Neuron (in vitro differentiated cells): Measurements from ENCODE around the gene DDX20.
"Not testable (repeated sequence)": the region's sequence is repeated elsewhere in the genome, so short reads cannot be mapped to it uniquely, and the experiment has no call there.

Source experiments
- H2AFZ ChIP-seq: one replicate; pipeline ENCODE4 v1.6.1; 2013; ENCODE audit warnings: low read depth, mild to moderate bottlenecking, inconsistent platforms, low read length, moderate library complexity
- H3K27me3 ChIP-seq: one replicate; pipeline ENCODE4 v1.6.1; 2013; ENCODE audit warnings: low read length; ENCODE audit not compliant: insufficient read depth
- H3K36me3 ChIP-seq: one replicate; pipeline ENCODE4 v1.6.1; 2013; ENCODE audit warnings: low read length; ENCODE audit not compliant: insufficient read depth
- H3K4me1 ChIP-seq: one replicate; pipeline ENCODE4 v1.6.1; 2013; ENCODE audit warnings: low read length; ENCODE audit not compliant: insufficient read depth
- H3K4me3 ChIP-seq: 2 replicates; pipeline ENCODE4 v1.5.1; 2013; ENCODE audit warnings: mild to moderate bottlenecking, low read length, moderate library complexity
- H3K9me3 ChIP-seq: one replicate; pipeline ENCODE4 v1.6.1; 2013; ENCODE audit warnings: low read length

The DDX20 gene

DNA sequence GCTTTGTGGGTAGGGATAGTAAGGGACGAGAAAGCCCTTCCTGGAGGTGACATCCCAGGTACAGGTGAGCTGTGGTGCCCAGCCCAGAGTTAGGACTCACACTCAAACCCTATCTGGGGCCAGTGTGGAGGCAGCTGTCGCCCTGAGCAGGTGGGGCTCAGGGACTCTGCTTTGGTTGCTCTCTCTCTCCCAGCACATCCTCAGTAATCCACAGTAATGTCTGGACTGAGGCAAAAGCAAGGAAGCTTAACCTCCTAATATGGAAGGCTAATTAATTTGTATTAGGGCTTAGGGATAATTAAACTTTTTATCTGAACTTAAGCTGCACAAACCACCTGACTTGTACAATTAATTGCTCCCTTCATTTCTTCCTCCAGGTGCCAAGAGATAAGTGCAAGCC, 38.2 kb downstream of the DDX20 start:
- H2AFZ ChIP-seq: no peak overlapping the region
- no peaks in the 10 kb centered on the region for H3K4me1 ChIP-seq
- no peaks in the 10 kb centered on the region for H3K36me3 ChIP-seq
- H3K4me3 ChIP-seq: no peak overlapping the region
- peaks cover 7% of the 10 kb centered on the region for H3K27me3 ChIP-seq
- no peaks in the 10 kb centered on the region for H3K9me3 ChIP-seq

DNA sequence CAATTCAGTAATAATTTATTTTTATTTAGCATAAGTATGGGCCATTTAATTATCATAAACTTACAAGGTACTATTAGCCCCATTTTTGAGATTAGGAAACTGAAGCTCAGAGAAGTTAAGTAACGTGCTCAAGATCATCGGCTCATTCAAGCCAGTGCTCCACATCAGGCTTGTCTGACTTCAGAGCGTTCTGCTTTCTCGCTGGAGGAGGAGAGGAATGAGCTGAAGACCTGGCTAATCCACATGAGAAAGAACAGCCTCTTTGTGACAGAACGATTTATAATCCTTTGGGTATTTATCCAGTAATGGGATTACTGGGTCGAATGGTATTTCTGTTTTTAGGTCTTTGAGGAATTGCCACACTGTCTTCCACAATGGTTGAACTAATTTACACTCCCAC, 39.7 kb downstream of the DDX20 start:
- Histone ChIP-seq H3K36me3 (no peaks in the 10 kb centered on the region), H3K27me3 (peaks cover 4% of the 10 kb centered on the region), H3K4me1 (no peaks in the 10 kb centered on the region), H3K4me3 (no peak overlapping the region), H3K9me3 (peaks cover 3% of the 10 kb centered on the region), H2AFZ (no peak overlapping the region)

DNA sequence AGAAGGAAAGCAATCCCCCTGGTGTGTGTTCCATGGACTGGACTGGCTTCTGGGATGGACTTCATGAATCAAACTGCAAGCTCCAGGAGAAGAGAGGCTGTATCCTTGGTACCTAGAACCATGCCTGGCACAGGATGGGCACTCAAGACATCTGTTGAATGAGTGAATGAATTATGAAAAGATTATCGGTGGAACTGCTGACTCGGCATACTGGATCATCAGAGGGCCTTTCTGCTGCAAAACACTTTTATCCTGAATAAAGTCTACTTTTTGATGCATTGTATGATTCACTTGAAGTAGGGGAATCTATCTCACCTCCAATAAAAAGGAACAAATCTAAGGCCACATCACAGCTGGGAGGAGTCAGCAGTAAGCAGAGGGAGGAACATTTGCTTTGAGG, 42.9 kb downstream of the DDX20 start:
- Histone ChIP-seq H3K4me1 (no peaks in the 10 kb centered on the region), H3K36me3 (no peaks in the 10 kb centered on the region), H3K9me3 (peaks cover 3% of the 10 kb centered on the region), H3K27me3 (peaks cover 6% of the 10 kb centered on the region), H3K4me3 (no peak overlapping the region), H2AFZ (no peak overlapping the region)

DNA sequence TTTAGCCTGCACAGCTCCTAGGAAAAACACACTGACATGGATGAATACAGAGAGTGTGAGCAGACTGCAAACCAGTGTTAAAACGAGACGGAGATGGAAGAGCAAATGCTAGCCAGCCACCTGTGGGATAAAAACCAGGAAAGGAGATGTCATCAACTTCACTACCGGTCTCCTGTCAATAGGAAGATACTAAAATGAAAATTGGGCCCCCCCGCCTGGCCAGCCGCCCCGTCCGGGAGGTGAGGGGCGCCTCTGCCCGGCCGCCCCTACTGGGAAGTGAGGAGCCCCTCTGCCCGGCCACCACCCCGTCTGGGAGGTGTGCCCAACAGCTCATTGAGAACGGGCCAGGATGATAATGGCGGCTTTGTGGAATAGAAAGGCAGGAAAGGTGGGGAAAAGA, 44.0 kb downstream of the DDX20 start:
- not testable (repeated sequence) for H3K4me3 ChIP-seq, H2AFZ ChIP-seq, H3K9me3 ChIP-seq, H3K36me3 ChIP-seq, H3K4me1 ChIP-seq
- H3K27me3 ChIP-seq: peaks cover 11% of the 10 kb centered on the region

DNA sequence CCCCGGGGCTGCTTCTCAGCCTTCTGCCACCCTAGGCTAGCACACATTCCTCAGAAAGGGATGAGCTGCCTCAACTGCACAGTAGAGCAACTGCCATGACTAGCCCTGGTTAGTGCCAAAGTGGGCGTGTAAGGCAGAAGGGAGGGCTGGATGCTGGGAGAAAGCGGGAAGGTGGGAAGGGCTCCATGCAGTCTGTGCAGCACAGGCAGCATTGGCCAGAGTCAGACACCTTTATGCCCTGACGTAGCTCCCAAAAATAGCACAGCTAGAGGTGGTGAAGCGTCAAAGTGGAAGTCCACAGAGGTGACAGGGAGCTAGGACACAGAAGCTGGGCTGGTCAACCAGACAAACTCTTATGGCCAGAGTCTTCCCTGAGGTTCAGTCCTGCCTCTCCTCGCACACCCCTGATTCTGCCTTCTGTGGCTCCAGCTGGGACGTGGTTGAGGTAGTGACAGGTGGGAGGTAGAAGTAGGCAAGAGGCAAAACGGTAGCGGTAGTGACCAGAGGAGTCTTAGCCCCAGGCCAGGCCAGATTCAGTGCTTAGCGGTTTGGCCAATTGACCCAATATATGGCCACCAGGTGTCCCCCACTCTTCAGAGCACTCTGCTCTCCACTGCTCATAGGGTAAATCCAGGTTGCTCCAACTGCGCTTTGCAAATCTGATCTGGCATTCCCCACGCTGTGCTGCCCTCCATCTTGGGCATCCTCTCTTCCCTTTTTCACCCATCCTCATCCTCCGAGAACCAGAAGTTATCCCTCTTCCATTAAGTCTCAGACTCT, 45.6 kb downstream of the DDX20 start:
- Histone ChIP-seq H3K4me3 (no peak overlapping the region), H3K36me3 (no peaks in the 10 kb centered on the region), H2AFZ (no peak overlapping the region), H3K9me3 (peaks cover 3% of the 10 kb centered on the region), H3K27me3 (peaks cover 23% of the 10 kb centered on the region), H3K4me1 (no peaks in the 10 kb centered on the region)

DNA sequence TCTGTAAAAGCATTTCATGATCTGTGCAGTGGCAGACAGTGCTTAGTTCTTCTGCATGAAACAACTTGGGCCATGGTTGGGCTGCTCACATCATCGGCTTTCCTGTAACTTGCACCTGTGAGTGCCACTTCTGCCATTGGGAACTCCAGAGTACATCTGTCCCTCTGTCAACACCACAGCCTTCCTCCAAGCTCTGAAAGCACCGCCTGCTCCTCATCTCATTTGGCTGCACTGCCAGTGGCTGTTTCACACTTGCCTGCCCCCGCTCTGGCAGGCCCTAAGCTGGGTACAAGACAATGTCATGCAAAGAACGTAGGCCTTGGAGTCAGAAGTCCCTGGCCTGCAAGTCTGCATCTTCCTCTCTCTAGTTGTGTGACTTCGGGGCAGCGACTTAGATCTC, 46.4 kb downstream of the DDX20 start:
- Histone ChIP-seq H3K9me3 (peaks cover 3% of the 10 kb centered on the region), H3K4me3 (no peak overlapping the region), H3K4me1 (no peaks in the 10 kb centered on the region), H3K27me3 (peaks cover 24% of the 10 kb centered on the region), H2AFZ (no peak overlapping the region), H3K36me3 (no peaks in the 10 kb centered on the region)

DNA sequence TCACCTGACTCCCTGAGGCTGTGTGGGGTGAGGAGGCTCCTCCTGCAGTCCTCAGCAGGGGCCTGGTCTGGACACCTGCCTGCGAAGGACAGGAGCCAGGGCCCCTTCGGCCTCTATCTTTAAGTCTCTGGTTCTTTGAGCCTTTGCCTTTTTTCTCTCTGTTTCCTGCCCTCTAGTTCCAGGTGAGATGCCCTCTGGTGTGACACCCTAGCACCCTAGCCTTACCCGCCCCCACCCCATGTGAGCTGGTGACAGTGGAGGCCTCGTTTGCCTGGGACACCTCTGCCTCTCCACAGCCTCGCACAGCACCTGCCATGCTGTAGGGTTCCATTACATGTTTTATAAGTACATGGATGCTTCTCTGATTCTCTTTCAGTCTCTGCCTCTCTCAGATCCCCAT, 47.3 kb downstream of the DDX20 start:
- peaks cover 3% of the 10 kb centered on the region for H3K9me3 ChIP-seq
- no peak overlapping the region for H3K4me3 ChIP-seq
- H2AFZ ChIP-seq: no peak overlapping the region
- no peaks in the 10 kb centered on the region for H3K36me3 ChIP-seq
- H3K4me1 ChIP-seq: no peaks in the 10 kb centered on the region
- peaks cover 24% of the 10 kb centered on the region for H3K27me3 ChIP-seq

DNA sequence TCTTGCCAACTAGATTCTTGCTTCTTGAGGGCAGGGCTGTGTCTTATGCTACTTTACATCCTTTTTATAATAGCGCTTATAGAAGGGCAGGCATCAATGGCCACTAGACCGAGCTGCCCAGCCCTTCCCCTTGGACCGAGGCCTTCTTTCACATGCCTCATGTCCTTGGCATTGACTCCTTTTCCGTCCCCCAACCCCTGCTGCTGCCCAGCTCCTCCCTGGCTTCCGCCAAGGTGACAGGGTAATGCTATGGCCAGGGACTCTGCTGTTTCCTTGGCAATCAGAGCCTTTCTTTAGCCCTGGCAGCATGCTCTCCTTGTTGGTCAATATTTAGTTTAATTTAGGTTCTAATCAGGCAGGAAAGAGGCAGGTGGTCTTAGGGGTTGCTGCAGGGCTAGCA, 48.2 kb downstream of the DDX20 start:
- no peaks in the 10 kb centered on the region for H3K4me1 ChIP-seq
- peaks cover 3% of the 10 kb centered on the region for H3K9me3 ChIP-seq
- H3K36me3 ChIP-seq: no peaks in the 10 kb centered on the region
- no peak overlapping the region for H2AFZ ChIP-seq
- no peak overlapping the region for H3K4me3 ChIP-seq
- peaks cover 26% of the 10 kb centered on the region for H3K27me3 ChIP-seq

DNA sequence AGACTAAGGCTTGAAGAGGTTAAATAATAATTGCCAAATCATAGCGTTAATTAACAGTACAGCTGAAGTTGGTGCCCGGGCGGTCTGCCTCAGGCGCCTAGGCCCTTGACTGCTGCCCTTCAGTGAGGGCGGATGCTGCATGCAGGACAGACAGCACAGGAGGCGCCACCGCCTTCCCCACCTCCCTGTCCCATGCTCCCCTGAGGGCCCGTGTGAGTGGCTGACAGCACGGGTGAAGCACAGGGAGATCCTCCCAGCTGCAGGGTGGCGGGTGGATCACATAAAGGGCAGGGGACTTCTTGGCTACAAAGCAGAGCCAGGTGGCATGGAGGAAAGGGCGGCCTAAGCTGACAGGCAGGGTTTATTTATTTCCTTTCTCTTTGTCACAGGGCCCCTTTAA, 49.1 kb downstream of the DDX20 start:
- Histone ChIP-seq H3K27me3 (peaks cover 26% of the 10 kb centered on the region), H3K4me1 (no peaks in the 10 kb centered on the region), H3K36me3 (no peaks in the 10 kb centered on the region), H3K9me3 (no peaks in the 10 kb centered on the region), H3K4me3 (no peak overlapping the region), H2AFZ (no peak overlapping the region)

DNA sequence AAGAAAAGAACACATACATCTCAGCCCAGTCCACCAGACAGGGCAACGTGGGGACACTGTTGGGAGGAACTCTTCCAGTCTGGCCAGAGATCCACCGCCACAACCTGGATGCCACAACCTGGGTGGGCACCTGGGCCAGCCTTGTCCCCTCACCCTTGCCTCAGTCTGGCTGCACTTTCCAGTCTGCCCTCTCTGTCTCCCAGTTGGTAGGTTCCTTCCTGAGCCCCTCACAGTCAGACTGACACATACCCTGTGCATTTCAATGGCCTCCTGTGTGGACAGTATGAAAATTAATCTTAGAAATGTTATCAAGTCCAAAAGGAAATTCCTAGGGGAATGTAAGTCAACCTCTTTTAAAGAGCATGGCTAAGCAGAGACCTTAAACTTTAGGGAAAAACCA, 49.5 kb downstream of the DDX20 start:
- Histone ChIP-seq H3K4me3 (no peak overlapping the region), H3K9me3 (no peaks in the 10 kb centered on the region), H3K36me3 (no peaks in the 10 kb centered on the region), H3K4me1 (no peaks in the 10 kb centered on the region), H2AFZ (no peak overlapping the region), H3K27me3 (peaks cover 26% of the 10 kb centered on the region)

DNA sequence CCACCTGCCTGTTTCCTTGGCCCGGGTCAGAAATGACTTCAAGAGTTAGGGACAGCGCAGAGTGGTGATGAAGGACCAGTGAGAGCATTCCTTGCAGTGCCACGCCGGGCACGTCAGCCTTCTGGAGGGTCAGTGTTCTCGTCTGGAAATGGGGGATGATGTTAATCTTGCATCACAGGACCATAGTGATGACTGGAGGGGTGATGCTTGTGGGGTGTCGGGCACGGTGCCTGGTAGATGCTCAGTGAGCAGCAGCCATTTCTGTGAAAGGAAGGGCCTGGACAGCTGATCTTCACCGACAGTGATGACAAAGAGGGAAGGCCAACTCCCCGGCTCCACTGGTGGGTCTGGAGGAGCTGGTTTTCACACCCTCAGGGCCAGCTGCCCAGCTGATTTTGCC, 56.2 kb downstream of the DDX20 start:
- no peak overlapping the region for H3K4me3 ChIP-seq
- peaks cover 13% of the 10 kb centered on the region for H3K27me3 ChIP-seq
- H3K9me3 ChIP-seq: no peaks in the 10 kb centered on the region
- no peak overlapping the region for H2AFZ ChIP-seq
- no peaks in the 10 kb centered on the region for H3K4me1 ChIP-seq
- no peaks in the 10 kb centered on the region for H3K36me3 ChIP-seq

DNA sequence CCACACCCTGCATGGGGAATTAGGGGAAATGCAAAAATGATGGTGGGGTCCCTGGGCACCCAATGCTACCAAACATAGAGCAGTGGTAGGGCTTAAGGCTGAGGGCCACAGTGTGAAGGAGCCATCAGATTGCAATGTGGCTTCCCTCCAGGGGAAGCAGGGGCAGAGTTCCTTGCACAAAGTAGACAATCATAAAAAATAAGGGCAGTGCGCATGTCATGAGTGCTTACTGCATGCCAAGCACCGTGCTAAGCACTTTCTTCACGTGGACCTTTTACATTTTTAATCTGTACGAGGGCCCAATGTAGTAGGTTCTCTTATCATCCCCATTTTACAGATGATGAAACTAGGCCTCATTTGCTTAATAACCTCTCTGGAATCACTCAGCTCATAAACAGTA, 56.6 kb downstream of the DDX20 start:
- Histone ChIP-seq H3K36me3 (no peaks in the 10 kb centered on the region), H2AFZ (no peak overlapping the region), H3K4me1 (no peaks in the 10 kb centered on the region), H3K9me3 (no peaks in the 10 kb centered on the region), H3K4me3 (no peak overlapping the region), H3K27me3 (peaks cover 13% of the 10 kb centered on the region)

DNA sequence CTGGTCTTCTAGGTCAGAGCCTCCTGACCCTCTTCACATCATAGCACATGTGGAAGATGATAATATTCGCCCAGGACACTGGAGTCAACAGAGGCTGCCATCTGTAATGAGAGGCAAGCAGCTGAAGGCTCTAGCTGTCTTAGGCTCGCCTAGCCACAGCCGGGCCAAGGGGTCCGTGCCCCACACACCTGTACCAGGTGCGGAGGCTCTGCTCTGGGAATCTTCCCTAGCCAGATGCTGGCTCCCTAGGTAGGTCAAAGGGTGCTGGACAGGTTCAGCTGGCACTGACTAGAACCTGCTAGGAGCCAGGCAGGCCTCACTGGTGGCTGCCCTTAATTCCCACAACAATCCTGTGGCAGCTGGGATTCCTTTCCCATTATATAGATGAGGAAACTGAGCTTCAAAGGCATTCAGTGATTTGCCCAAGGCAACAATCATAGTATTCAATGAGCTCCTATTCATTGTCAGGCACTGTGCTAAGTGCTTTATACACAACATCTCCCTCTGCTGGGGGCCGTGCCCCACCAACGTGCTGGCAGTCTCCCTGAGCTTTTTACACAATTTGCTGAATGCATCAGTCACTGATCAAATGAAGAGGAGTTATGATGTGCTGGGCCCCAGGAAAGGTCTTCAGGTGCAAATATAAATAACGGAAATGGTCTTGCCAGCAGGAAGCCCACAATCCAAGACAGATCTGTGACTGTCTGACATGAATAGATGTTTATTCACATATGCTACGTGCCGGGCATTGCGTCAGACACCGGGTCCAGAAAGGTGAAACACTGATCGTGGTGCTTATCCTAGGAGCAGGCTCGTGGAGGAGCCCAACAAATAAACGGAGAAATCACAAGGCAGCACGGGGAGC, 58.0 kb downstream of the DDX20 start:
- Histone ChIP-seq H3K4me3 (no peak overlapping the region), H2AFZ (no peak overlapping the region), H3K4me1 (no peaks in the 10 kb centered on the region), H3K9me3 (no peaks in the 10 kb centered on the region), H3K27me3 (peaks cover 10% of the 10 kb centered on the region), H3K36me3 (no peaks in the 10 kb centered on the region)
